A549 (cell line): Measurements from ENCODE around the gene TMEM121.

Source experiments
- KDM1A ChIP-seq: fragments of 200-600 bp; sonication (generic); IDR thresholded peaks from 2 replicates; pipeline ENCODE4 v1.6.1; 2016; ENCODE audit warnings: low read depth, mild to moderate bottlenecking
- ZC3H11A ChIP-seq: fragments of 450-650 bp; IDR thresholded peaks from 2 replicates; pipeline ENCODE4 v1.6.1; 2014; ENCODE audit warnings: antibody characterized with exemption, mild to moderate bottlenecking
- TF ChIP-seq, protein P1 (sequence below): fragments of >200 bp; sonication (Bioruptor Twin); formaldehyde crosslinking; IDR thresholded peaks from 3 replicates; pipeline ENCODE4 v1.5.1; 2016

DNA sequence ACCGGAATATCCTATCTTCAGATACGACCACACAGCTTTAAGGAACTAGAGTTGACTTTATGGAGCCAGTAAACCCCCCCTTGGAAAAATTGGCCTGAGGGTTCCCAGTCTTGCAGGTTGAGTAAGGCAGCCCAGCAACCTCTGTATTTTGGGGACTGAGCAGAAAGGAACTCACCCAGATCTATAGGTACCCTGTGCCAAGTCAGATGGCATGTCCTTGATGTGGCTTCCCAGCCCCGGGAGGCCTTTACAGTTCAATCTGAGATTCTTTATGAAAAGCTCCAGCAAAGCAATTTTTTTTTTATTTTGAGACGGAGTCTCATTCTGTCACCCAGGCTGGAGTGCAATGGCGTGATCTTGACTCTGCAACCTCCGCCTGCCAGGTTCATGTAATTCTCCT is 27.6 kb downstream of the TMEM121 start:
- no peak for TF ChIP-seq ZC3H11A
- TF ChIP-seq, protein P1, sequence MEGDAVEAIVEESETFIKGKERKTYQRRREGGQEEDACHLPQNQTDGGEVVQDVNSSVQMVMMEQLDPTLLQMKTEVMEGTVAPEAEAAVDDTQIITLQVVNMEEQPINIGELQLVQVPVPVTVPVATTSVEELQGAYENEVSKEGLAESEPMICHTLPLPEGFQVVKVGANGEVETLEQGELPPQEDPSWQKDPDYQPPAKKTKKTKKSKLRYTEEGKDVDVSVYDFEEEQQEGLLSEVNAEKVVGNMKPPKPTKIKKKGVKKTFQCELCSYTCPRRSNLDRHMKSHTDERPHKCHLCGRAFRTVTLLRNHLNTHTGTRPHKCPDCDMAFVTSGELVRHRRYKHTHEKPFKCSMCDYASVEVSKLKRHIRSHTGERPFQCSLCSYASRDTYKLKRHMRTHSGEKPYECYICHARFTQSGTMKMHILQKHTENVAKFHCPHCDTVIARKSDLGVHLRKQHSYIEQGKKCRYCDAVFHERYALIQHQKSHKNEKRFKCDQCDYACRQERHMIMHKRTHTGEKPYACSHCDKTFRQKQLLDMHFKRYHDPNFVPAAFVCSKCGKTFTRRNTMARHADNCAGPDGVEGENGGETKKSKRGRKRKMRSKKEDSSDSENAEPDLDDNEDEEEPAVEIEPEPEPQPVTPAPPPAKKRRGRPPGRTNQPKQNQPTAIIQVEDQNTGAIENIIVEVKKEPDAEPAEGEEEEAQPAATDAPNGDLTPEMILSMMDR, result no peak
- no peak for TF ChIP-seq KDM1A
